Activated naive CD4-positive, alpha-beta T cell treated with anti-CD3 and anti-CD28 coated beads, Interleukin-2, amount 50 U/mL, for 72 hours (primary cell): ENCODE measurements around the gene BCL2L12. TPM values are rescaled to one million over a fixed set of nuclear protein-coding genes. Genes with fewer than 3 reads are reported as not detected.

Source experiments
- ATAC-seq, 2 donors: fragments of 150-1000 bp; cut with Tn5 transposase; 2 replicates each; pipeline ENCODE4 v1.10.0; 2021; ENCODE audit warnings: mild to moderate bottlenecking in 2 of 2, moderate library complexity in 2 of 2
- DNase-seq, 2 donors: peaks; one replicate each; pipeline ENCODE4 v3.0.0; 2021 to 2022; ENCODE audit warnings: low spot score in 2 of 2
- H3K27ac Mint-ChIP-seq, 2 donors: one replicate each; pipeline ENCODE4 v1.8.0; 2022; ENCODE audit warnings: mild to moderate bottlenecking in 2 of 2, mixed read lengths in 2 of 2
- H3K36me3 Mint-ChIP-seq, 2 donors: one replicate each; pipeline ENCODE4 v1.8.0; 2022; ENCODE audit warnings: mixed read lengths in 2 of 2
- H3K9me3 Mint-ChIP-seq, 2 donors: one replicate each; pipeline ENCODE4 v1.8.0; 2022; ENCODE audit warnings: mixed read lengths in 2 of 2
- total RNA-seq, 2 donors: library from RNA; stranded (reverse); gene quantifications; one replicate each; pipeline ENCODE4 v1.2.3, GENCODE V29; 2022

Gene BCL2L12
- total RNA-seq, 2 donors from 2014 or later: 69.6 to 93.4 TPM

GRCh38 chr19:49676136-49676783 lies 10.5 kb downstream of the BCL2L12 start:
- Mint-ChIP-seq H3K9me3 (no peaks in the 10 kb centered on the region), H3K36me3 (peaks cover 11% of the 10 kb centered on the region in 2 donors), H3K27ac (peak overlapping the region; percentile 98 to 99)
- DNase-seq (peak; percentile 50 to 73), ATAC-seq (peak; percentile 19 to 25)

- Mint-ChIP-seq H3K36me3 (peaks cover 11% of the 10 kb centered on the region in 2 donors), H3K9me3 (no peaks in the 10 kb centered on the region), H3K27ac (peak overlapping the region; percentile 98 to 99)
- ATAC-seq: peak; percentile 84
- peak; percentile 96 to 100 for DNase-seq
Measured at GRCh38 chr19:49676784-49677230, 11.1 kb downstream of the BCL2L12 start.

GRCh38 chr19:49677231-49677900 lies 11.6 kb downstream of the BCL2L12 start, which contains the start of gene PRMT1:
Gene PRMT1, plus strand, starts transcription at chr19:49677271. Its CDS starts 10 bp downstream, at chr19:49677281.
- Mint-ChIP-seq H3K27ac (peak within 1 kb of the TSS; percentile 98 to 99), H3K9me3 (no peaks in the 10 kb centered on the region), H3K36me3 (peaks cover 11% of the 10 kb centered on the region in 2 donors)
- DNase-seq (peak; percentile 58 to 78), ATAC-seq (peak; percentile 6 to 14)

- peak; percentile 80 to 85 for DNase-seq
- peak; percentile 8 to 33 for ATAC-seq
- no peaks in the 10 kb centered on the region for H3K9me3 Mint-ChIP-seq
- H3K36me3 Mint-ChIP-seq: peaks cover 11% of the 10 kb centered on the region in 2 donors
- H3K27ac Mint-ChIP-seq: peak overlapping the region; percentile 97 to 99
Measured at GRCh38 chr19:49677901-49678674, 12.4 kb downstream of the BCL2L12 start.

- ATAC-seq (no peak), DNase-seq (no peak)
- peak overlapping the region; percentile 97 to 99 for H3K27ac Mint-ChIP-seq
- peaks cover 11 to 17% of the 10 kb centered on the region in 2 donors for H3K36me3 Mint-ChIP-seq
- no peaks in the 10 kb centered on the region for H3K9me3 Mint-ChIP-seq
Measured at GRCh38 chr19:49678985-49679770, 13.4 kb downstream of the BCL2L12 start.

DNA sequence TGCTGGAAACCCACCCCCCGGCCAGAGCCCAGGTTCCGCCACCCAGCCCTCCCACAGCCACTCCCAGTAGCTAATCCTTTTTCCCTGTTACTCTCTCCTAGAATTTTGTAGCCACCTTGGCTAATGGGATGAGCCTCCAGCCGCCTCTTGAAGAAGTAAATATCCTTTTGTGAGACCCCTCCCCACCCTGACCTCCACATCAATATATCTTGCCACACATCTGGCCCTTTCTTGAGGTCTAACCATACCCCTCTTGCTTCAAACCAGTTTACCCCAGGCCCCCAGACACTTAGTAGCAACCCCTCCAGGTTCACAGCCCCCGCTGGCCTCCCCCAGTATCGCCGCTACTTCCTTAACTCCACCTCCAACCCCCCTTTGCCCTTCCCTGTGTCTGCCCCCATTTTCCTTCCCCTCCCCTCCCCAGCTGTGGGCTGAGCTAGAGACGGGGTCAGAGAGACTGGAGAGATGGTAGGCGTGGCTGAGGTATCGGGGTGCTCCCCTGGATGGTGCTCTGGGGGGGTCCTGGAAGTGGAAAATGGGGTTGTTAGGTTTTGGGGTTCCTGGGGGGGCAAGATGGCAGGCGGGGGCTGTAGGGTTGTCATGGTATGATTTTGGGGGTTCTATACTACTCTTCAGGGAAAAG lies 14.2 kb downstream of the BCL2L12 start:
- no peak for ATAC-seq

DNA sequence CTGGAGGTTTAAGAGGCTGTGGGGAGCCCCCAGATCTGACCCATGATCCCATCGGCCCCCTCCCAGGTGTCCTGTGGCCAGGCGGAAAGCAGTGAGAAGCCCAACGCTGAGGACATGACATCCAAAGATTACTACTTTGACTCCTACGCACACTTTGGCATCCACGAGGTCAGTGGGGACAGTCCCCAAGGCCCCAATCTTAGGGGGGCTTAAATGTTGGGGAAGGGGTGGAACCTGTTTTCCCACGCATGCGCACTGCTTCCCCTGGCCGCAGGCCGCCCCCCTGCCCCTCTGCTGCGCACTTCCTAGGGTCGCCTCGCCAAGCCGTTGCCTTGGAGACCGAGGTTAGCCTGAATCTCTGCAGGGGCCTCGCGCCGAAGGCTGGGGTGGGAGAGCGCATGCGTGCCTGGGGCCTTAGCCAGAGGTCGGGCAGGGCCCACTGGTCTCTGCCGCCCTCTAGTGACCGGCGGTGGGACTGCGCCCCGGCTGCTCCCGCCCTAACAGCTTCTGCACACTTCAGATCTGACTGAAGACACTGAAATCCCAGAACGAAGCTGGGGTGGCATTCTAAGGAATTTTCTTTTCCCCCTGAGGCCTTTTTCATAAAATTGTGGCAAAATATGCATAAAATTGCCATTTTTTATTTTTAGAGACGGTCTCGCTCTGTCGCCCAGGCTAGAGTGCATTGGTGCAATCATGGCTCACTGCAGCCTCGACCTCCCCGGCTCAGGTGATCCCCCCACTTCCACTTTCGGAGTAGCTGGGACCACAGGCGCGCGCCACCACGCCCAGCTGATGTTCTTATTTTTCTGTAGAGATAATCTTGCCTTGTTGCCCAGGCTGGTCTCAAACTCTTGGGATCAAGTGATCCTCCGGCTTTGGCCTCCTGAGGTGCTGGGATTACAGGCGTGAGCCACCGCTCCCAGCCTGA lies 15.0 kb downstream of the BCL2L12 start:
- peak in 1 of 2 donors; percentile 5 for ATAC-seq
- H3K36me3 Mint-ChIP-seq: peaks cover 19 to 24% of the 10 kb centered on the region in 2 donors
- H3K9me3 Mint-ChIP-seq: no peaks in the 10 kb centered on the region
- peak; percentile 88 to 99 for DNase-seq
- H3K27ac Mint-ChIP-seq: peak overlapping the region; percentile 36 to 54

More for the DNA sequence above, 14.2 kb downstream of the BCL2L12 start:
- Mint-ChIP-seq H3K9me3 (no peaks in the 10 kb centered on the region), H3K27ac (peak overlapping the region; percentile 7 to 54), H3K36me3 (peaks cover 11 to 17% of the 10 kb centered on the region in 2 donors)
- no peak for DNase-seq

DNA sequence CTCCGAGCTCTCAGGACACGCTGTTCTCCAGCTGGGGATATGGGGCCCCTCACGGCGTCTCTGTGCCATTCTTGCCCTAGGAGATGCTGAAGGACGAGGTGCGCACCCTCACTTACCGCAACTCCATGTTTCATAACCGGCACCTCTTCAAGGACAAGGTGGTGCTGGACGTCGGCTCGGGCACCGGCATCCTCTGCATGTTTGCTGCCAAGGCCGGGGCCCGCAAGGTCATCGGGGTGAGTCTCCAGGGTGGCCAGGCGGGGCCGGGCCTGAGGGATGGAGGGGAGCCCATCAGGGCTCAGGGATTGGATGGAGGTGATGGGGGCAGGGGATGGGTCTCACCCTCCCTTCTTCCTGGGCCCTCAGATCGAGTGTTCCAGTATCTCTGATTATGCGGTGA lies 16.1 kb downstream of the BCL2L12 start:
- DNase-seq (no peak), ATAC-seq (no peak)
- H3K9me3 Mint-ChIP-seq: no peaks in the 10 kb centered on the region
- H3K36me3 Mint-ChIP-seq: peaks cover 20 to 24% of the 10 kb centered on the region in 2 donors
- H3K27ac Mint-ChIP-seq: peak overlapping the region in 1 of 2 donors; percentile 36

DNA sequence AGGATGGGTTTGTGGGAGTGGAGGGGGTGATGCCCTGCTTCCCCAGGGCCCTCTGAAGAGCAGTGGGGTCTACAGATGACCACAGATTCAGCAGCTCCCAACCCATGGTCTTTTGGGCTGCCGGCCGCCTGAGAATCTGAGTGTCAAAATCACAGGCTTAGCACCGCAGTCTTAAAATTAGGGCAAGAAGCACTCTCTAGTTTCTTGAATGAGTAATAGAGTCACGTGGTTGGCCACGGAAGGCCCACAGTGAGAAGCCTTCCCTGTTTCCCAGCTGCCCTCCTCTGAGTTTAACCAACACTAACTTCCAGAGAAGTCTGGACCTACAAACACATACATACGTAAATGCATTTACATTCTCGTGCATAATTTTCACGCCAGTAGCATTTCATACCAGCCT lies 16.5 kb downstream of the BCL2L12 start:
- Mint-ChIP-seq H3K27ac (peak overlapping the region in 1 of 2 donors; percentile 36), H3K36me3 (peaks cover 16 to 20% of the 10 kb centered on the region in 2 donors), H3K9me3 (no peaks in the 10 kb centered on the region)
- ATAC-seq: no peak
- DNase-seq: no peak

DNA sequence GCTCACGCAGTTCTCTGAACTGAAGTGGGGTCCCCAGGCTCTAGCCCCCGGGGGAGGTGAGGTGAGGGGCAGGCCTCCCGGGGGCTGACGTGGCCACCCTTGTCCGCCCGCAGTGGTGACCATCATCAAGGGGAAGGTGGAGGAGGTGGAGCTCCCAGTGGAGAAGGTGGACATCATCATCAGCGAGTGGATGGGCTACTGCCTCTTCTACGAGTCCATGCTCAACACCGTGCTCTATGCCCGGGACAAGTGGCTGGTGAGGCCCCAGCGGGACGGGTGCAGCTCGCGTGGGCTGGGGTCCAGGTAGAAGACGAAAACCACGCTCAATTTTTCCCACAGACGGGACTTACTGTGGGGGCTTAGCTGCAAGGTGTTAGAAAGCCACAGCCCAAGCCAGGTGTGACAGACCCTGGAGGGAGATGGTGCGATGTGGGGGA lies 18.1 kb downstream of the BCL2L12 start:
- H3K27ac Mint-ChIP-seq: no peak overlapping the region
- no peak for ATAC-seq
- H3K36me3 Mint-ChIP-seq: peaks cover 9 to 15% of the 10 kb centered on the region in 2 donors

DNA sequence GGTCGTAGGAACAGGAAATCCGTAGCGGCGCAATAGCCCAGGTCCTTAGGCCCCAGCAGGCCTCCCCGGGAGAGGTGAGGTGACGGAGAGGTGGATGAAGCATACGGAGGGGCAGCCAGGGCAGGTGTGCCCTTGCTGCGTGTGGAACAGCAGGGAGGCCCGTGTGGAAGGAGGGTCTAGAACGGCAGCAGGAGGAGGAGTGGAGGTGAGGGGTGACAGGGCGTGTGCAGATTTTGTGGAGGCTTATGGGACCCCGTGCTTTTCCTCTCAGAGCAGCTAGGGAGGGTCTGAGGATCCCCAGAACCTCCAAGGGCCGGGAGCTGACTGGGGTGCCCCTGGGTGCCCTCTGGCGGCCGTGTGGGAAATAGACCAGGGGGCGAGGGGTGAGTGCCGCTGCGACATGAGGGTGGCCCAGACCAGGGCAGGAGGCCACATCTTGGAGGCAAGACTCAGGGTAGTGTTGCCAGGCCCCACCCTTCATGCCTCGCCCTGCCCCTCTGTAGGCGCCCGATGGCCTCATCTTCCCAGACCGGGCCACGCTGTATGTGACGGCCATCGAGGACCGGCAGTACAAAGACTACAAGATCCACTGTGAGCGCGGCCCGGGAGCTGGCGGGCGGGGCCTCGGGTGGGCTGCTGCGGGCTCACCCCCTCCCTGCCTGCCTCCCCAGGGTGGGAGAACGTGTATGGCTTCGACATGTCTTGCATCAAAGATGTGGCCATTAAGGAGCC lies 18.7 kb downstream of the BCL2L12 start:
- H3K36me3 Mint-ChIP-seq: peaks cover 9 to 15% of the 10 kb centered on the region in 2 donors

More for the DNA sequence above, 18.1 kb downstream of the BCL2L12 start:
- H3K9me3 Mint-ChIP-seq: no peaks in the 10 kb centered on the region
- DNase-seq: no peak

GRCh38 chr19:49684983-49685553 lies 19.3 kb downstream of the BCL2L12 start:
- H3K27ac Mint-ChIP-seq: no peak overlapping the region
- peaks cover 9 to 15% of the 10 kb centered on the region in 2 donors for H3K36me3 Mint-ChIP-seq
- no peak for ATAC-seq

More for the DNA sequence above, 18.7 kb downstream of the BCL2L12 start:
- Mint-ChIP-seq H3K9me3 (no peaks in the 10 kb centered on the region), H3K27ac (peak overlapping the region in 1 of 2 donors; percentile 72)
- no peak for ATAC-seq
- DNase-seq: no peak

DNA sequence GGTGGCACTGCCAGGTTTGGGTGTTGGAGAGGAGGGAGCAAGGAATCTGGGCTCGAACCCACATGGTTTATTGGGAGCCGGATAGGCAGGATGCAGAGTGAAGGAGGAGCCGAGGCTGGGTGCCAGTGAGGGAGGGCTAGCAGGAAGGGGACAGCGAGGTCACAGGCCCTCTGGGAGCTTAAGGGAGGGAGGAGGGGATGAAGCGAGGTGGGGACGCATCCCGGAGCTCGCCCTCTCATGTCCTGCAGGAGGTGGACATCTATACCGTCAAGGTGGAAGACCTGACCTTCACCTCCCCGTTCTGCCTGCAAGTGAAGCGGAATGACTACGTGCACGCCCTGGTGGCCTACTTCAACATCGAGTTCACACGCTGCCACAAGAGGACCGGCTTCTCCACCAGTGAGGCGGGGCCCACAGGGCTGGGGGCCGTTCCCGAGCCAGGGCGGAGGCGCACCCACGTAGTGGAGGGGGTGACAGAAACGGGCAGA lies 20.2 kb downstream of the BCL2L12 start:
- H3K9me3 Mint-ChIP-seq: no peaks in the 10 kb centered on the region
- peak overlapping the region in 1 of 2 donors; percentile 36 for H3K27ac Mint-ChIP-seq
- no peak for ATAC-seq
- no peak for DNase-seq
- H3K36me3 Mint-ChIP-seq: peaks cover 9 to 15% of the 10 kb centered on the region in 2 donors

More at GRCh38 chr19:49684983-49685553, 19.3 kb downstream of the BCL2L12 start:
- no peak for DNase-seq
- H3K9me3 Mint-ChIP-seq: no peaks in the 10 kb centered on the region
